CD4-positive, alpha-beta T cell treated with Interleukin-17A for 1 hour (primary cell): ENCODE measurements around the gene CHM.
"Not testable (repeated sequence)": the region's sequence is repeated elsewhere in the genome, so short reads cannot be mapped to it uniquely, and the experiment has no call there.

Experiments used
- DNase-seq: peaks from one replicate; pipeline ENCODE4 v3.0.0-alpha.2; 2020

CHM gene

GRCh38 chrX:85995641-85996040 lies 51.7 kb downstream of the CHM start:
- no peak for DNase-seq

DNA sequence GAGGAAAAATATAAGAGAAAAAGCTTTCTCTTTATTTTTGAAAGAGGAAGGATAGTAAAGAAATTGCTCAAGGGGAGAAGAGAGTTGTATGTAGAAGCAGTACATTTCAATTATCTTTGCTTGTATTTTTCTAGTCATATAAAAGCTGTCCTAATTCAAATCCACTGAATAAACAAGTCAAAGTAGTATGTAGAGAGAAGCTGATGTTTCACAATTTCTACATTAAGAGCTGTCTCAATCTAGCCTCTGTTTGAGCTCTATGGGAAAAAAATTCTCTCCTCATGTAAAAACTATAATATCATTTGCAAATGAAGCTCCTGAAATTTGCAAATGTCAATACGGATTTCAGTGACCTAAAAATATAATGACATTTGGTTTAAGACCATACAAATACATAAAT lies 52.6 kb downstream of the CHM start:
- no peak for DNase-seq

DNA sequence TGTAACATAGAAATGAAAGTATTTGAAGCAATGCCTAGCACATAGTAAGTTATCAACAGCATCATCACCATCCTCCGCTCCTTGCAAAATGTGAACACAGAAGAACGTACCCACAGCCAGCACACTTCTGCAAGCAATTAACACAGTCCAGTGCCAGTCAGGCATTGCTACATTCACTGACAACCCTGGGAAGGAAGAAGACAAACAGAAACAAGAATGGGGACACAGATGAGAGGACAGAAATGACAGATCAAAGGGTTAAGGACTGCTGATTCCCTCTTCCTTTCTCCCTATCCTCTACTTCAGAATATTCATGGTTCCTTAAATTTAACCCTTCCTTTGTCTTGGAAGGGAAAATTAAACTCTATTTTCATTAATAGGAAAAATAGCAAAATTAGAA lies 53.1 kb downstream of the CHM start:
- no peak for DNase-seq

DNA sequence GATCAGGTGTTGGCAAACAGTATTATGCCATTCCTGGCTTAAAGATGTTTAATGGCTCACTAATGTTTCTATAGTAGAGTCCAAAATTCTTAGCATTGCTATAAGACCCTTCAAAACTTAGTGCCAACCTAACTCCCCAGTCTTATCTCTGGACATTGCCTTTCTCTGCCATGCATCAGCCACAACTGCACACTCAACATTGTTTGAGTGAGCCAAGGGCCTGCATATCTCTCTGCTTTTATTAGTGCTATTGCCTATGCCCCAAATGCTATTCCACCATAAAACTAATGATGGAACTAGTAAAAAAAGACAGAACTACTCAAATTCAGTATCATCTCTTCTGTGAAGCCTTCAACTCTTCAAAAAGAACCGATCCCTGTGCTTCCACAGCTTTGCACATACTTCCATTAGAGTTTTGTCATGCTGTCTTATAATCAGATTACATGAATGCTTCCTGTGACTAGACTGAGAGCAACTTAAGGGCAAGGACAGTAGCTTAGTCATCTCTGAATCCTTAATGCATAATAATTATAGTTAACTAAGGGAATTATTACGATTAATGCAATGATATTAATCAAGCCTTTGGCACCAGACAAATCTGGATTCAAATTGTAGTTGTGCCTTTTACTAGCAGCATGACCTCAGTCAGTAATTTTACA lies 53.7 kb downstream of the CHM start:
- no peak for DNase-seq

DNA sequence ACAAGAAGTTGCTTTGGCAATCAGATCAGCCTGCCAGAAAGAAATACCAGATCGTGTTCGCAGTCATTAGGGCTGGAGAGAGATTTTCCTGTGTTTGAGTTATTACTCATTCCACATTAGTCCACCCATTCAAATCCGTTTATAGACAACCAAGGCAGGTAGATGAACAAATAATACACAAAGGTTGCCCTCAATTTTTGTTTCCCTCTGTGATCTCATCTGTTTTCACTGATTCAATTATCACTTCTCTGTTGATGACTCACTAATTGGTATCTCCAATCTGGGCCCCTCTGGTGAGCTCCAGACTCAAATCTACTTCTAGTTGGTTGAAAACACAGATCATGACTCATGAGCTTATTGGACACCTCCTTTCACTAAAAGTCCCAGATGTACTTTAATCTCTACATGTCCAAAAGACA lies 54.5 kb downstream of the CHM start:
- DNase-seq: no peak

DNA sequence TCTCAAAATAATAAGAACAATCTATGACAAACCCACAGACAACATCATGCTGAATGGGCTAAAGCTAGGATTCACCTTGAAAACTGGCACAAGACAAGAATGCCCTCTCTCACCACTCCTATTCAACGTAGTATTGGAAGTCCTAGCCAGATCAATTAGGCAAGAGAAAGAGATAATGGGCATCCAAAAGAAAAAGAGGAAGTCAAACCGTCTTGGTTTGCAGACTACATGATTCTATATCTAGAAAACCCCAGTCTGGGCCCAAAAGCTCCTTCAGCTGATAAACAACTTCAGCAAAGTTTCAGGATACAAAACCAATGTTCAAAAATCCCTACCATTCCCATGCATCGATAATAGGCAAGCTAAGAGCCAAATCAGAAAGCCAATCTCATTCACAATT lies 59.0 kb downstream of the CHM start:
- no peak for DNase-seq

- DNase-seq: no peak
Observed at GRCh38 chrX:85980286-85980685, 67.1 kb downstream of the CHM start.

DNA sequence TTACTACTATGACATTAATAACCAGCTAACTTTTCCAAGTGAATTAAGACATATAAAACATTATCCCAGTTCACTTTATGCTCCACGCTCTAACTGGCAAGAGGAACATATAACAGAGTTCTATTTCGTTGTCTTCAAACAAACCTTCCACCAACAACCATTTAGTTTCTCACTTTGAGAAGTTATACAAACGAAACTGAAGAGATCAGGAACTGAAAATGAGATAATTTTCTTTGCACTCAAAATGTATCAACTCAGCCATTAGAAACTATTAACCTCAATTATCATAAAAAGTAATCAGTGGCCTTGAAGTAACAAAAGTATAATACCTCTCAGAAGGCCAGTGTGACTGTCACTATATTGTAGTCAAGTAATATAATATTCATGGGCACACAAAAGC lies 70.1 kb downstream of the CHM start:
- DNase-seq: no peak

GRCh38 chrX:85972351-85972750 lies 75.0 kb downstream of the CHM start:
- DNase-seq: not testable (repeated sequence)

- DNase-seq: no peak
Observed at GRCh38 chrX:85964744-85965143, 82.6 kb downstream of the CHM start.

GRCh38 chrX:85963736-85964135 lies 83.6 kb downstream of the CHM start:
- no peak for DNase-seq

DNA sequence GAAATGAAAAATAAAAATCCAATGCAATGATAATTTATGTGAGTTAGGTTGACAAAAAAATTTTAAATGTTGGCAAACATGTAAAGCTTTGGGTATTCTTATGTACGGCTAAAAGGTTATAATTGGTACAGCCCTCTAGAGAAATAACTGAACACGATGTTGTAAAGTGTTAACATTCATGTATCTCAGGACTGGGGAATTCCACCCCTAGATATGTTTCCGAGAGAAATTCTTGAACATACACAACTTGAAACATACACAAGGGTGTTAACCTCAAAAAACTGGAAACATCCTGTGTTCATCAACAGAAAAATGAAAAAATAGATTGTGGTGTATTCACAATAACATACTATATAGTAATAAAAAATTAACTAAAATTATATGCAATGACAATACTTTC lies 91.8 kb downstream of the CHM start:
- DNase-seq: no peak

- not testable (repeated sequence) for DNase-seq
Observed at GRCh38 chrX:85944751-85945150, 102.6 kb downstream of the CHM start.

- no peak for DNase-seq
Observed at GRCh38 chrX:85941275-85941674, 106.1 kb downstream of the CHM start.

GRCh38 chrX:85939942-85940341 lies 107.4 kb downstream of the CHM start:
- DNase-seq: not testable (repeated sequence)

DNA sequence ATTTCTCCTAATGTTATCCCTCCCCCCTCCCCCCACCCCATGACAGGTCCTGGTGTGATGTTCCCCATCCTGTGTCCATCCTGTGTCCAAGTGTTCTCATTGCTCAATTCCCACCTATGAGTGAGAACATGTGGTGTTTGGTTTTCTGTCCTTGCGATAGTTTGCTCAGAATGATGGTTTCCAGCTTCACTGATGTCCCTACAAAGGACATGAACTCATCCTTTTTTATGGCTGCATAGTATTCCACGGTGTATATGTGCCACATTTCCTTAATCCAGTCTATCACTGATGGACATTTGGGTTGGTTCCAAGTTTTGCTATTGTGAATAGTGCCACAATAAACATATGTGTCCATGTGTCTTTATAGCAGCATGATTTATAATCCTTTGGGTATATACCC lies 113.0 kb downstream of the CHM start:
- DNase-seq: not testable (repeated sequence)

DNA sequence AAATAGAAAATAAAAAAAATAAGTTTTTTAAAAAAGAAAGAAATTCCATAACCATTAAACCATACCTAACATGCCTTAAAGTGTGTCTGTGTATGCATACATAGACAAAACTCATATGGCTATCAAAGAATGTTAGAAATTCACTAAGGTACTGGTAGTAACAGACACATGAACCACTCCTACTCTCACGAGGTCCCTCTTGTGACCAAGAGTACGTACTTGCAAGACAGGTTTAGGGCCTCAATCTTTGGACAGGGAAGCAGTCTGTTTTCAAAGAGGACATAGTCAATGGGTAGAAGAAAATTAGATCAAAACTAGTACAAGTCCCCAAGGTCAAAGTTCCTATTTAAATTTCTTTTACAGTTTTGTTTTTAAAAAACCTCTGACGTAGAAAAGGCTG lies 117.3 kb downstream of the CHM start:
- DNase-seq: no peak

DNA sequence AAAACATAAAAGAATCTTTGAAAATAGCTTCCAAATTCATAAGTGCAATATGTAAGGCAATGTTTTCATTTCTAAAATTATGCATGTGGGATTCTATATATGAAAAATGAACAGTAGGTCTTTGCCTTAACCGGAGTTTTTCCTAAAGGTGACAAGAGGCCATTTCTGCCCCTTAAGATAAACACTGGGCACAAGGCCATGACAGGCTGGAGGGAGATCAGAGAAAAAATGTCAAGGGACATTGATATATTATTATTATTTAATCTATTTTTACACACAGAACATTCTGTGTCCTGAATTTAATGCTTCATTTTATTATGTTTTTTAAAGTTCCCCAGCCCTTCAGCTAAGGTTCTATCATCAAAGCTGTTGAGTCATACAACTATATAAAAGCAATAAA lies 118.8 kb downstream of the CHM start:
- no peak for DNase-seq

DNA sequence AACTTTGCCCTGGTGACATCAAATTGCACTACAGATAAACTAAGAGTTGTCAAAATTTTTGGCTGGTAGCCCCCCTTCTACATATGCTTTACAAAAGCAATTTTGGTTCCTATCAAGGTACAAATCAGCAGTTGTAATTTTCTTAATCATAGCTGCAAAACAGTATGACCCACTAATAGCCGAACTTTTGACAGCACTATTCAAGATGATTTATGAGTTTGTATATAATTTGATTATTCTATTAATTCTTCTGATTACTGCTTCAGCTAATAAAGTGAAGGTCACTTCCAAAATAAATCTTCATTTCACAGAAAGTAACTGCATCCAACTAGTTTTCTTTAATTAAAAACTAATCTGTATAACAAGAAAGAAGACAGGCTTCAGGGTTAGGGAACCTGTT lies 119.6 kb downstream of the CHM start:
- no peak for DNase-seq

GRCh38 chrX:85922821-85923220 lies 124.5 kb downstream of the CHM start:
- DNase-seq: no peak

DNA sequence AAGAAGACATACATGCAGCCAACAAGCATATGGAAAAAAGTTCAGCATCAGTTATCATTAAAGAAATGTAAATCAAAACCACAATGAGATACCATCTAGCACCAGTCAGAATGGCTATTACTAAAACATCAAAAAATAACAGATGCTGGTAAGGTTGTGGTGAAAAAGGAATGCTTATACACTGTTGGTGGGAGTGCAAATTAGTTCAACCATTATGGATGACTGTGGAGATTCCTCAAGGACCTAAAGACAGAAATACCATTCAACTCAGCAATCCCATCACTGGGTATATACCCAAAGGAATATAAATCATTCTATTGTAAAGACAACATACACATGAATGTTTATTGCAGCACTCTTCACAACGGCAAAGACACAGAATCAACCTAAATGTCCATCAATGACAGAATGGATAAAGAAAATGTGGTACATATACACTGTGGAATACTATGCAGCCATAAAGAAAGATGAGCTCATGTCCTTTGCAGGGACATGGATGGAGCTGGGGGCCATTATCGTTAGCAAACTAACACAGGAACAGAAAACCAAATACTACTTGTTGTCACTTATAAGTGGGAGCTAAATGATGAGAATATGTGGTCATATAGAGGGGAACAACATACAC lies 130.6 kb downstream of the CHM start:
- not testable (repeated sequence) for DNase-seq

GRCh38 chrX:85914431-85914830 lies 132.9 kb downstream of the CHM start:
- DNase-seq: no peak

- no peak for DNase-seq
Observed at GRCh38 chrX:85907316-85907715, 140.0 kb downstream of the CHM start.

DNA sequence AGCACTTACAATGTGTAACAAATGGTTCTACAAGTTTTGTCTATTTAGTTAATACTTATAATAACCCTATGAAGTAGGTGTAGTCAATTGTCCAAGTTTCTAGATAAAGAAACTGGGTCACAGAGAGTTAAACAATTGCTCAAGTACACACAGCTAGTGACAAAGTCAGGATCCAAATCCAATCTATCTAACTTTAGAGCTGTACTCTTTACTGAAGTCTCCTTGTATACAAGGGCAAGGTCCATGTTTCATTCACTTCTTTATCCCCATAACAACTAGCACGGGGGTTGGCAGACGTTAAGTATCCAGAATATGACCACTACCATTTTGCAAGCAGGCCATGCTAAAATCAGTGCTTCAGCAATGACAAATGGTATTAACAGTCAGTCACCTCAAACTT lies 141.0 kb downstream of the CHM start:
- DNase-seq: no peak

- DNase-seq: no peak
Observed at GRCh38 chrX:85905851-85906250, 141.5 kb downstream of the CHM start.
